ENCODE results near the gene HIP1. TPM values are rescaled to one million over a fixed set of nuclear protein-coding genes. Genes with fewer than 3 reads are reported as not detected.
"Not testable (repeated sequence)": the region's sequence is repeated elsewhere in the genome, so short reads cannot be mapped to it uniquely, and the experiment has no call there.

HIP1 gene
- total and polyA plus RNA-seq, 4 donors: 26.0 to 44.0 (median 35.3) TPM

DNA sequence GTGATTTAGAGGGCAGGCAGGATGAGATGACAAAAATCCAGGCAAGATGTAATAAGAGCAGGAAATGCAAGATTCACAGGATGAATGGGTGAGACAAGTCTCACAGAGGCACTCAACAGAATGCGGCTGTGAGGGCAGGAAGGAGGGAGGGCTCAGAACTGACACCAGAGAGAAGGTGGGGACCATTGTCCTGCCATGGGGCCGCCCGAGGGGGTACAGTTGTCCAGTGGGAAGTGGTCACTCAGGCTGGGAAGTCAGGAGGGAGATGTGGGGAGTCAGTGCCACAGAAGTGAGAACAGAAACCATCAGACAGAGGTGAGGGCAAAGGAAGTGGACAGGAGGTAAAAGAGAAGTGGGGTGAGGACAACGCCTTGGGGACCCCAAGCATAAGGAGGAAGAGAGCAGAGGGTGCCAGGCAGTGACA lies 8.9 kb downstream of the HIP1 start:
- WGBS (ENCODE audit: insufficient coverage): 53% methylated on average over 3 of the region's 4 CpGs
- peaks cover 8% of the 10 kb centered on the region for H3K36me3 ChIP-seq (ENCODE audit: control insufficient read depth, insufficient read depth, low read length)

DNA sequence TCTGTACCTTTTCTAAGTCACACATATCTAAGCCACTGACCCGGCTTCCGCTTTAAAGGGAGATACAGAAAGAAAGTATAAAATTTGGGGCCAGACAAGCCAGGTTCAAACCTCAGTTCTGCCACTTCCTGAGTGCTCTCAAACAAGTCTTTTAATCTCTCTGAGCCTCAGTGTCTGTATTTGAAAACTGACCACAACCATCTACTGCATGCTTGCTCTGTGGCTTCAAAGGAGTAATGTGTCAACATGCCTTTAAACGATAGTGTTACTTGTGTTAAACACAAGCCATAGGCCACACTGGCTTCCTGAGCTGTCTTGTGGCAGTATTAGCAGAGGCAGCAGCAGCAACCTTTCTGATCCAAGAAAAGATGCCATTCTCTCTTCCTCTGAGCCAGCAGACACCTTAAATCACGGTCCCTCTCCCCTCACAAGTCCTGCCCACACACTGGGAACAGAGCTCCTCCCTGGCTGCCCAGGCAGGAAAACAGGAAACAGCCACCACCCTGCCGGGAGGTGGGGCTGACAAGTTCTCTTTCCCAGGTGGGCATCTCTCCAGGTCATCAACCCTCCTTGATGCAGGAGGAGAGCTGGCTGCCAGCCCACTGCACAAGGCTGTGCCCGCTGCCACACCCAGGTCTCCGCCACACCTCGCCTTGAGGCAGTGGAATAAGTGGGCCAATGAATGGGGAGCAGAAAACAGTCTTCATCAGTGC lies 10.7 kb downstream of the HIP1 start:
- Histone ChIP-seq H3K27me3 (ENCODE audit: control insufficient read depth, insufficient read depth, low read length) (no peaks in the 10 kb centered on the region), H3K4me1 (ENCODE audit: control insufficient read depth, insufficient read depth, low read length) (peaks cover 5% of the 10 kb centered on the region), H3K4me3 (ENCODE audit: low read depth, low read length) (no peak overlapping the region), H3K27ac (ENCODE audit: low read depth, low read length) (no peak overlapping the region), H3K36me3 (ENCODE audit: control insufficient read depth, insufficient read depth, low read length) (peaks cover 10% of the 10 kb centered on the region), H3K9me3 (ENCODE audit: control insufficient read depth, insufficient read depth, low read length) (no peaks in the 10 kb centered on the region)
- DNase-seq (ENCODE audit: low read depth in 4 of 6, low spot score in 6 of 6): no peak
- WGBS (ENCODE audit: insufficient coverage): 27% methylated on average over 3 of the region's 8 CpGs

More for the DNA sequence above, 8.9 kb downstream of the HIP1 start:
- Histone ChIP-seq H3K4me3 (ENCODE audit: low read depth, low read length) (no peak overlapping the region), H3K27me3 (ENCODE audit: control insufficient read depth, insufficient read depth, low read length) (no peaks in the 10 kb centered on the region), H3K27ac (ENCODE audit: low read depth, low read length) (no peak overlapping the region), H3K4me1 (ENCODE audit: control insufficient read depth, insufficient read depth, low read length) (peaks cover 11% of the 10 kb centered on the region), H3K9me3 (ENCODE audit: control insufficient read depth, insufficient read depth, low read length) (no peaks in the 10 kb centered on the region)
- no peak for DNase-seq (ENCODE audit: low read depth in 4 of 6, low spot score in 6 of 6)

DNA sequence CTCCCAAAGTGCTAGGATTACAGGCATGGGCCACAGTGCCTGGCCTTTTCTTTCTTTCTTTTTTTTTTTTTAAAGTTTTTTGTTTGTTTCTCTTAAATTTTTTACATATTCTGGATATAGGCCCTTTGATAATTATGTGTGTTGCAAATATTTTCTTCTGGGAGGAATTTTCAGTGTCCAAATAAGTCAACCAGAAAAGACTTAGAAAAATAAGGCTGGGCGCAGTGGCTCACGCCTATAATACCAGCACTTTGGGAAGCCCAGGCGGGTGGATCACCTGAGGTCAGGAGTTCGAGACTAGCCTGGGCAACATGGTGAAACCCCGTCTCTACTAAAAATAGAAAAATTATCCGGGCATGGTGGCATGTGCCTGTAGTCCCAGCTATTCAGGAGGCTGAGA lies 11.4 kb downstream of the HIP1 start:
- DNase-seq (ENCODE audit: low read depth in 4 of 6, low spot score in 6 of 6); H3K27ac ChIP-seq (ENCODE audit: low read depth, low read length); H3K36me3 ChIP-seq (ENCODE audit: control insufficient read depth, insufficient read depth, low read length): not testable (repeated sequence)

DNA sequence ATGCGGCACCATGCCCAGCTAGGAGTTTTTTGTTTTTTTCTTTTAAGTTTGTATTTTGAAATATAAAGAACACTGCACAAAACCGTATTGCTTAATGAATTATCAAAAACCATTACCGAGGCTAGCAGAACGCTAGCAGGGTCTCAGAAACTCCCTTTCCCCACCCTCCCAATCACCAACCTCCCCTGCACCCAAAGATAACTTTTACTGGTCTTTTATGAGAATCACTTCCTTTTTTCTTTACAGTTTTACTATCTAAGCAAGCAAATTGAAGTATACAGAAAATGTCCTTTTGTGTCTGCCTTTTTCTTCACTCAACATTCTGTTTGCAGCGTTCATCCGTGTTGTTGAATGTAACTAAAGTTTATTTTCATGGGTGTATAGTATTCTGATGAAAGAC lies 13.4 kb downstream of the HIP1 start:
- H3K4me3 ChIP-seq (ENCODE audit: low read depth, low read length): no peak overlapping the region
- H3K9me3 ChIP-seq (ENCODE audit: control insufficient read depth, insufficient read depth, low read length): no peaks in the 10 kb centered on the region
- H3K4me1 ChIP-seq (ENCODE audit: control insufficient read depth, insufficient read depth, low read length): peaks cover 5% of the 10 kb centered on the region
- H3K36me3 ChIP-seq (ENCODE audit: control insufficient read depth, insufficient read depth, low read length): peaks cover 8% of the 10 kb centered on the region
- H3K27me3 ChIP-seq (ENCODE audit: control insufficient read depth, insufficient read depth, low read length): no peaks in the 10 kb centered on the region
- no peak for DNase-seq (ENCODE audit: low read depth in 4 of 6, low spot score in 6 of 6)
- H3K27ac ChIP-seq (ENCODE audit: low read depth, low read length): no peak overlapping the region
- no CpG with 5 or more reads among the region's 6 CpGs for WGBS (ENCODE audit: insufficient coverage)

More for the DNA sequence above, 11.4 kb downstream of the HIP1 start:
- WGBS (ENCODE audit: insufficient coverage): 94% methylated on average over 5 of the region's 6 CpGs
- not testable (repeated sequence) for H3K4me1 ChIP-seq (ENCODE audit: control insufficient read depth, insufficient read depth, low read length); H3K4me3 ChIP-seq (ENCODE audit: low read depth, low read length); H3K27me3 ChIP-seq (ENCODE audit: control insufficient read depth, insufficient read depth, low read length); H3K9me3 ChIP-seq (ENCODE audit: control insufficient read depth, insufficient read depth, low read length)

DNA sequence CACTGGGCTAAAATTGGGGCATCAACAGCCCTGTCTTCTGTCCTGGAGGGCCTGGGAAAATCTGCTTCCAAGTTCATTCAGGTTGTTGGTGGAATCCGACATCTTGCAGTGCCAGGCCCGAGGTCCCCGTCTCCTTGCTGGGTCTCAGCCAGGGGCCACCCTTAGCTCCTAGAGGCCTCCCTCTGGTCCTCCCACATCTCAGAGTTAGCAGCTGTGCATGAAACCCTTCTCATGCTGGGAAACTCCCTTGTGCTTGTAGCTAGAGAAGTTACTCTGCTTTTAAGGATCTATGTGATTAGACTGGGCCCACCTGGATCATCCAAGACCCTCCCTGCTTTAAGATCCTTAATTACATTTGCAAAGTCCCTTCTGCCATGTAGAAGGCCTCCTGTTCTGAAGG lies 15.3 kb downstream of the HIP1 start:
- no peak overlapping the region for H3K4me3 ChIP-seq (ENCODE audit: low read depth, low read length)
- H3K27ac ChIP-seq (ENCODE audit: low read depth, low read length): no peak overlapping the region
- H3K9me3 ChIP-seq (ENCODE audit: control insufficient read depth, insufficient read depth, low read length): no peaks in the 10 kb centered on the region
- no peaks in the 10 kb centered on the region for H3K27me3 ChIP-seq (ENCODE audit: control insufficient read depth, insufficient read depth, low read length)
- H3K36me3 ChIP-seq (ENCODE audit: control insufficient read depth, insufficient read depth, low read length): peaks cover 8% of the 10 kb centered on the region
- H3K4me1 ChIP-seq (ENCODE audit: control insufficient read depth, insufficient read depth, low read length): peaks cover 4% of the 10 kb centered on the region
- no peak for DNase-seq (ENCODE audit: low read depth in 4 of 6, low spot score in 6 of 6)
- no CpG with 5 or more reads among the region's 3 CpGs for WGBS (ENCODE audit: insufficient coverage)

DNA sequence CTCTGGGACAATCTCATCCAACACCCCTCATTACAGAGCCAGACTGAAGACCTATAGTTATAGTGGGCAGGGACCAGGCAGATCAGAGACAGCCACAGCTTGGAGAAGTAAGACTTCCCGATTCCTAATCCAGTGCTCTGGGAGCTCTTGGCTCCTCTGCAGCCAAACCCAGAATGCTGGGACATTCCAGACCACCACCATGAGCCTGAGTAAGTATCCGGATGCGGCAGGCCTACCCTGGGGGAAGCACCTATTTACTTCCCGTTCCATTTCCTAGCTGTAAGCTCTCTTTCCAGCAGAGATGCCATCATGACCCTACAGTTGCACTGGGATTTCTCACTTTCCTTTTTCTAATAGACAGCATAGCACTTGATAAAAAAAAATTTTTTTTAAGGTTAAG lies 16.4 kb downstream of the HIP1 start:
- no peak overlapping the region for H3K27ac ChIP-seq (ENCODE audit: low read depth, low read length)
- H3K9me3 ChIP-seq (ENCODE audit: control insufficient read depth, insufficient read depth, low read length): no peaks in the 10 kb centered on the region
- H3K4me3 ChIP-seq (ENCODE audit: low read depth, low read length): no peak overlapping the region
- WGBS (ENCODE audit: insufficient coverage): 84% methylated on average over 4 of the region's 4 CpGs
- H3K4me1 ChIP-seq (ENCODE audit: control insufficient read depth, insufficient read depth, low read length): no peaks in the 10 kb centered on the region
- H3K36me3 ChIP-seq (ENCODE audit: control insufficient read depth, insufficient read depth, low read length): peaks cover 5% of the 10 kb centered on the region
- no peaks in the 10 kb centered on the region for H3K27me3 ChIP-seq (ENCODE audit: control insufficient read depth, insufficient read depth, low read length)
- DNase-seq (ENCODE audit: low read depth in 4 of 6, low spot score in 6 of 6): no peak

DNA sequence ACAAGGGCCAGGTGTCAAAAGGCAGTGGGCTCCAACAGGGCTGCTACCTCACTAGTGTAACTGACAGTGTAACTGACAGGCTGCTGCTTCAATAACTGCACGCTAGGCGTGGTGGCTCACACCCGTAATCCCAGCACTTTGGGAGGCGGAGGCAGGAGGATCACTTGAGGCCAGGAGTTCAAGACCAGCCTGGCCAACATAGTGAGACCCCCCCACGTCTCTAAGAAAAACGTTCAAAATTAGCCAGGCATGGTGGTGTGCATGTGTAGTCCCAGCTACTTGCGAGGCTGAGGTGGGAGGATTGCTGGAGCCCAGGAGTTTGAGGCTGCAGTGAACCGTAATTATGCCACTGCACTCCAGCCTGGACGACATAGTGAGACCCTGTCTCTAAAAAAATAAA lies 16.8 kb downstream of the HIP1 start:
- H3K36me3 ChIP-seq (ENCODE audit: control insufficient read depth, insufficient read depth, low read length); H3K9me3 ChIP-seq (ENCODE audit: control insufficient read depth, insufficient read depth, low read length); H3K4me3 ChIP-seq (ENCODE audit: low read depth, low read length); H3K27ac ChIP-seq (ENCODE audit: low read depth, low read length); DNase-seq (ENCODE audit: low read depth in 4 of 6, low spot score in 6 of 6); H3K27me3 ChIP-seq (ENCODE audit: control insufficient read depth, insufficient read depth, low read length); H3K4me1 ChIP-seq (ENCODE audit: control insufficient read depth, insufficient read depth, low read length): not testable (repeated sequence)
- 94% methylated on average over 6 of the region's 9 CpGs for WGBS (ENCODE audit: insufficient coverage)

DNA sequence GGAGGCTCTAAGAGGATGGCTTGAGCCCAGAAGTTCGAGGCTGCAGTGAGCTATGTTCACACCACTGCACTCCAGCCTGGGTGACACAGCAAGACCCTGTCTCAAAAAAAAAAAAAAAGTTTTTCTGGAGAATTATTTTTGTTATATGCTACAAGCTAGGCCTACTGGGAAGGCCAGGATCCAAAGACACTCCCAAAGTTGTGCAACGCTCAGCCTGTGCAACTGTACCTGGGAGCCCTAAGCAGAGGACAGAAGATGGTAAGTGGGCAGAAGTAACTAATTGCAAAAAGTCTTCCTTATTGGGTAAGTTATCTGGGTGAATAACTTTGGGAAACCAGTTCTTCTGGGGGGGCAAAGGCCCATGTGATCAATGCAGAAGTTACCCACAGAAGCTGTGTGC lies 17.3 kb downstream of the HIP1 start:
- Histone ChIP-seq H3K27ac (ENCODE audit: low read depth, low read length) (no peak overlapping the region), H3K4me1 (ENCODE audit: control insufficient read depth, insufficient read depth, low read length) (no peaks in the 10 kb centered on the region), H3K36me3 (ENCODE audit: control insufficient read depth, insufficient read depth, low read length) (peaks cover 5% of the 10 kb centered on the region), H3K9me3 (ENCODE audit: control insufficient read depth, insufficient read depth, low read length) (no peaks in the 10 kb centered on the region), H3K4me3 (ENCODE audit: low read depth, low read length) (no peak overlapping the region), H3K27me3 (ENCODE audit: control insufficient read depth, insufficient read depth, low read length) (no peaks in the 10 kb centered on the region)
- WGBS (ENCODE audit: insufficient coverage): 83% methylated on average over 1 of the region's 2 CpGs
- no peak for DNase-seq (ENCODE audit: low read depth in 4 of 6, low spot score in 6 of 6)

DNA sequence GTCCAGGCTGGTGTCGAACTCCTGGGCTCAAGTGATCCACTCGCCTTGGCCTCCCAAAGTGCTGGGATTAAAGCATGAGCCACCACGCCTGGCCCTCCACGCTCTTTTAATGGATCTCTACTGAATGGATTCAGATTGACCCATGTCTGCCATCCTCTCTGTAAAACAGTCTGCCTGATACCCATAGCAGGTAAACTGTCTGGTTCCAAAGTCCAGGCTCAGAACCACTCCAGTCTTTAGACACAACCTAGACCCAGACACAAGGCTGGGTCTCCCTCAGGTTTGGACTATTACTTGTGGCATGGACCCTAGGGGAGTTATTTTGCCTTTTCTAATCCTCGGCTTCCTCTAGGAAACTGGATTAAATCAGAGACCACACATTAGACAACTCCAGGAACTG lies 19.1 kb downstream of the HIP1 start:
- Histone ChIP-seq H3K36me3 (ENCODE audit: control insufficient read depth, insufficient read depth, low read length) (peaks cover 5% of the 10 kb centered on the region), H3K27me3 (ENCODE audit: control insufficient read depth, insufficient read depth, low read length) (no peaks in the 10 kb centered on the region), H3K9me3 (ENCODE audit: control insufficient read depth, insufficient read depth, low read length) (no peaks in the 10 kb centered on the region), H3K27ac (ENCODE audit: low read depth, low read length) (no peak overlapping the region), H3K4me1 (ENCODE audit: control insufficient read depth, insufficient read depth, low read length) (no peaks in the 10 kb centered on the region), H3K4me3 (ENCODE audit: low read depth, low read length) (no peak overlapping the region)
- DNase-seq (ENCODE audit: low read depth in 4 of 6, low spot score in 6 of 6): no peak
- 97% methylated on average over 4 of the region's 5 CpGs for WGBS (ENCODE audit: insufficient coverage)

DNA sequence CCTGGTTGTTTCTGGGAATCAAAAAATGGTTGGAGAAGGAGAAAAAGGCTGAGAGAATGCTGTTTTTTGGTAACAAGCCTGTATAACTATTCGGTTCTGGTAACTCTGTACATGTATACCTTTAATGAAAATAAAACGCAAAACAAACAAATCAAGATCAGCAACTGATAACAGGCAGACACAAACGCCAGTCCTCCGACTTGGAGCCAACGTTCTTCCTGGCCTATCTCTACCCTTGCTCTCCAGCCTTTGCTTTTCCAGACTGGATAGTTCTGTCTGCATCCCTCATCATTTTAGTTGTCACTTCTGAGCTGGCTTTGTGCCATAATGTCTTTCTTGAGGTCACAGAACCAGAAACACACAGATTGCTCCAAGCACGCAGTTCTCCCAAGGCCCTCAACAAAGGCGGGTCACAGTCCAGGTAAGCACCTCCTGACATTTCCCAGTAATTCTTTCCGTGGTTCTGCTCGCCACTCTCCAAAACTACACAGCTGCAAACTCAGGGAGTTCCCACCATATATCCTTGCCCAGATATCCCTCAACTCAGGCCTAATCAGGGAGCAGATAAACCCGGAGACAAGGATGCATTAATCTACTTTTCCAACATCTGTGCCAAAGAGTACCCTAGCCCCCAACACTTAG lies 20.2 kb downstream of the HIP1 start:
- H3K9me3 ChIP-seq (ENCODE audit: control insufficient read depth, insufficient read depth, low read length): no peaks in the 10 kb centered on the region
- no peaks in the 10 kb centered on the region for H3K27me3 ChIP-seq (ENCODE audit: control insufficient read depth, insufficient read depth, low read length)
- H3K4me1 ChIP-seq (ENCODE audit: control insufficient read depth, insufficient read depth, low read length): no peaks in the 10 kb centered on the region
- DNase-seq (ENCODE audit: low read depth in 4 of 6, low spot score in 6 of 6): no peak
- peaks cover 5% of the 10 kb centered on the region for H3K36me3 ChIP-seq (ENCODE audit: control insufficient read depth, insufficient read depth, low read length)
- no peak overlapping the region for H3K27ac ChIP-seq (ENCODE audit: low read depth, low read length)
- 89% methylated on average over 9 of the region's 10 CpGs for WGBS (ENCODE audit: insufficient coverage)
- no peak overlapping the region for H3K4me3 ChIP-seq (ENCODE audit: low read depth, low read length)

Measured in spinal cord (tissue), 10 donors.